GM23338 (cell line): ENCODE data around the gene FGF3.

Experiments
- CTCF ChIP-seq, 2 experiments: fragments of 200-600 bp in 1 of 2; sonication (generic) in 1 of 2; conservative IDR thresholded peaks; 2 replicates each; pipeline versions ENCODE4 v1.5.1 to v1.6.1; 2016 to 2017; ENCODE audit warnings: antibody characterized with exemption in 2 of 2, low read depth in 2 of 2, mild to moderate bottlenecking in 2 of 2, moderate library complexity in 1 of 2
- ETS1 ChIP-seq: IDR thresholded peaks from 2 replicates; pipeline ENCODE4 v1.6.1; 2016; ENCODE audit warnings: antibody characterized with exemption
- EZH2 ChIP-seq: fragments of 200-600 bp; sonication (generic); IDR thresholded peaks from one replicate; pipeline ENCODE4 v1.8.0; 2017; ENCODE audit warnings: antibody characterized with exemption, mild to moderate bottlenecking, low read depth; ENCODE audit not compliant: unreplicated experiment
- EZH2phosphoT487 ChIP-seq: fragments of 200-600 bp; sonication (generic); IDR thresholded peaks from one replicate; pipeline ENCODE4 v1.8.1; 2018; ENCODE audit warnings: antibody characterized with exemption; ENCODE audit not compliant: unreplicated experiment
- JUNB ChIP-seq: IDR thresholded peaks from one replicate; pipeline ENCODE4 v1.6.1; 2016; ENCODE audit warnings: antibody characterized with exemption; ENCODE audit not compliant: unreplicated experiment
- NANOG ChIP-seq: IDR thresholded peaks from 2 replicates; pipeline ENCODE4 v1.6.1; 2016; ENCODE audit warnings: antibody characterized with exemption, borderline replicate concordance
- POLR2AphosphoS5 ChIP-seq: IDR thresholded peaks from 2 replicates; pipeline ENCODE4 v1.6.1; 2016; ENCODE audit warnings: antibody characterized with exemption, low read depth
- REST ChIP-seq: IDR thresholded peaks from one replicate; pipeline ENCODE4 v1.6.1; 2018; ENCODE audit warnings: antibody characterized with exemption; ENCODE audit not compliant: unreplicated experiment
- STAT1 ChIP-seq: IDR thresholded peaks from one replicate; pipeline ENCODE4 v1.6.1; 2016; ENCODE audit warnings: antibody characterized with exemption; ENCODE audit not compliant: unreplicated experiment
- ZNF462 ChIP-seq: fragments of 250-450 bp; sonication (Bioruptor Pico); IDR thresholded peaks from 2 replicates; pipeline ENCODE4 v1.5.0; 2020; ENCODE audit warnings: mild to moderate bottlenecking, moderate library complexity

- TF ChIP-seq CTCF (conservative IDR thresholded peaks at IDR 0.05; ENCODE audit: low read depth in 2 of 2) (no peak), JUNB (no peak), ETS1 (no peak), EZH2 (peak; percentile 75), EZH2phosphoT487 (peak; percentile 35), REST (no peak), POLR2AphosphoS5 (no peak), STAT1 (no peak), ZNF462 (CRISPR knock-in tag) (no peak), NANOG (no peak)
These were observed 1.7 kb downstream of the FGF3 start for GRCh38 chr11:69817265-69818230.
